ENCODE results near the gene UPF2.

UPF2 gene

DNA sequence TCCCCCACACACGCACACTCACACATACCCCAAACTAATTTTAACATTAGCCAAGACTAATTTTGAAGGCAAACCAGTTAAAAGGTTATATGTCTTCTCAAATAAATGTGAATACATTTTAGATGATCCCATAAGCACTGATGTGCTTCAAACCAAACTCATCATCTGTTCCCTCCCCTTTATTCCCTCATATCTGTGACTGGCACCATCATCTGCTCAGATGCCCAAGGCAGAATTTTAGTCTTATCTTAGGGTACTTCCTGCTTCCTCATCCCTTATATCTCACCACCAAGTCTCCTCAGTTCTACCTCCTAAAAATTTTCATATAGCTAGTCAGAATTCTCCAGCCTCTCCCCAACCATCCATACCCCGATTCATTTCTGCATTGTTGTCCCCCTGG is 80.4 kb downstream of the UPF2 start:
- Histone ChIP-seq H3K27ac (no peak overlapping the region), H3K36me3 (ENCODE audit: insufficient read depth, low read length) (peaks cover 12% of the 10 kb centered on the region; the same call in 1 of the 2 replicates), H3K4me3 (no peak overlapping the region), H3K9ac (ENCODE audit: insufficient read length) (no peak overlapping the region), H3K9me3 (ENCODE audit: low read depth, low read length) (no peaks in the 10 kb centered on the region)
- no peak for TF ChIP-seq POLR2AphosphoS5 (IDR thresholded peaks at IDR 0.05; ENCODE audit: borderline replicate concordance, low read depth, low read length)
- no peak for TF ChIP-seq FOXP2 (optimal IDR thresholded peaks at IDR 0.05; ENCODE audit: control extremely low read depth, extremely low read length, insufficient read depth)
- no peak for TF ChIP-seq EZH2 (IDR thresholded peaks at IDR 0.05)
- no peak for DNase-seq (ENCODE audit: low read depth, low spot score)

DNA sequence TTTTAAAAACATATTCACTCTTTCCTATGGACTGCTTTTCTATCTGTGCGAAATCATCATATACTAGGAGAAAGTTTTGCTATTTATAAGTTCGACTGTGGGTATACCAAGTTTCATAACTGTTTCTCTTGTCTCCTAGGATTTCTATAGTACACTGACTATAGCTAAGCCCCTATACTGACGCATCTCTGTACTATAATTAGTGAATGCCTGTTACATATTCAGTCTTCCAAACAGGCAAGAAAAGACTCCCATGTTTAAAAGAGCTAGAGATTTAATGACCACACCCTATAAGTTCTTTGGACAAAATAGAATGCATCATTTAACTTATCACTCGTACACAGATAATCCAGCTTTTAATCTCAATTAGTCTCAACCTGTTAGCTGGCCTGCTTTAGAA is 80.8 kb downstream of the UPF2 start:
- no peak for TF ChIP-seq EZH2 (IDR thresholded peaks at IDR 0.05)
- no peak for TF ChIP-seq FOXP2 (optimal IDR thresholded peaks at IDR 0.05; ENCODE audit: control extremely low read depth, extremely low read length, insufficient read depth)
- TF ChIP-seq POLR2AphosphoS5 (IDR thresholded peaks at IDR 0.05; ENCODE audit: borderline replicate concordance, low read depth, low read length) = no peak
- H3K9ac ChIP-seq (ENCODE audit: insufficient read length) = no peak overlapping the region
- DNase-seq (ENCODE audit: low read depth, low spot score) = no peak
- no peak overlapping the region for H3K27ac ChIP-seq
- H3K36me3 ChIP-seq (ENCODE audit: insufficient read depth, low read length) = peaks cover 8% of the 10 kb centered on the region; the same call in 1 of the 2 replicates
- no peak overlapping the region for H3K4me3 ChIP-seq
- H3K9me3 ChIP-seq (ENCODE audit: low read depth, low read length) = no peaks in the 10 kb centered on the region

DNA sequence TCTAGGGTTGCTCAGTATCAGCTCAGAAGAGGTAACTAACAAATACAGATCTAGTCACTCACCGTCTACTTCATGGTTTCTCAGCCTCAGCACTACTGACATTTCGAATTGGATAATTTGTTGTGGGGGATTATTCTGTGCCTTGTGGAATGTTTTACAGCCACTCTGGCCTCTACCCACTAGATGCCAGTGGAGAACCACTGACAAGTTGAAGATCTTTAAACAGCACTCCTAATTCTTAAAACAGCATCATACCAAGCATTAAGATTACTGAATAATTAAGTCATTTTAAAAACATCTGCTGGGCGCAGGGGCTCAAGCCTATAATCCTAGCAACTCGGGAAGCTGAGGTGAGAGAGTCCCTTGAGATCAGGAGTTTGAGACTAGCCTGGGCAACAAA is 82.6 kb downstream of the UPF2 start:
- no peaks in the 10 kb centered on the region; the same call in 1 of the 2 replicates for H3K36me3 ChIP-seq (ENCODE audit: insufficient read depth, low read length)
- H3K9ac ChIP-seq (ENCODE audit: insufficient read length) = no peak overlapping the region
- no peak overlapping the region for H3K4me3 ChIP-seq
- TF ChIP-seq POLR2AphosphoS5 (IDR thresholded peaks at IDR 0.05; ENCODE audit: borderline replicate concordance, low read depth, low read length) (no peak), EZH2 (IDR thresholded peaks at IDR 0.05) (no peak), FOXP2 (optimal IDR thresholded peaks at IDR 0.05; ENCODE audit: control extremely low read depth, extremely low read length, insufficient read depth) (no peak)
- no peaks in the 10 kb centered on the region for H3K9me3 ChIP-seq (ENCODE audit: low read depth, low read length)
- no peak for DNase-seq (ENCODE audit: low read depth, low spot score)
- H3K27ac ChIP-seq = no peak overlapping the region

DNA sequence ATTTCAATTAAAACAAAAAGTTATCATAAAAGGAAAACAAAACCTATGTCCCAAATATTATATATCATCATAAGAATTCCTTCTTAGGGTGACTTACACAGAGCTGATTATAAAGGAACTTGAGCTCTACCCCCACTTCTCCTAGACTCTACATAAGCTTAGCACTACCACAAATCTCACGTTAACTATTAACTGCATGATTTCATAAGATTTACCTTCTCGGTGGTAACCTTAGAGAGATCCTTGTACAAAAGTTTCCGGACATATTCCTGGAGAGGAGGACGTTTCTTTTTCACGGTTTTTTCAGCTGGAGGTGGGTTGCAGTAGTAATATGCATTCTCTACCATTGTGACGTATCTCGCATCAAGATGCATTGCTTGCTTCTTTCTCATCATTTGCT is 83.7 kb downstream of the UPF2 start:
- H3K9me3 ChIP-seq (ENCODE audit: low read depth, low read length) = no peaks in the 10 kb centered on the region
- no peaks in the 10 kb centered on the region; the same call in 1 of the 2 replicates for H3K36me3 ChIP-seq (ENCODE audit: insufficient read depth, low read length)
- TF ChIP-seq FOXP2 (optimal IDR thresholded peaks at IDR 0.05; ENCODE audit: control extremely low read depth, extremely low read length, insufficient read depth) (no peak), POLR2AphosphoS5 (IDR thresholded peaks at IDR 0.05; ENCODE audit: borderline replicate concordance, low read depth, low read length) (no peak), EZH2 (IDR thresholded peaks at IDR 0.05) (no peak)
- no peak overlapping the region for H3K9ac ChIP-seq (ENCODE audit: insufficient read length)
- no peak for DNase-seq (ENCODE audit: low read depth, low spot score)
- H3K27ac ChIP-seq = no peak overlapping the region
- H3K4me3 ChIP-seq = no peak overlapping the region

DNA sequence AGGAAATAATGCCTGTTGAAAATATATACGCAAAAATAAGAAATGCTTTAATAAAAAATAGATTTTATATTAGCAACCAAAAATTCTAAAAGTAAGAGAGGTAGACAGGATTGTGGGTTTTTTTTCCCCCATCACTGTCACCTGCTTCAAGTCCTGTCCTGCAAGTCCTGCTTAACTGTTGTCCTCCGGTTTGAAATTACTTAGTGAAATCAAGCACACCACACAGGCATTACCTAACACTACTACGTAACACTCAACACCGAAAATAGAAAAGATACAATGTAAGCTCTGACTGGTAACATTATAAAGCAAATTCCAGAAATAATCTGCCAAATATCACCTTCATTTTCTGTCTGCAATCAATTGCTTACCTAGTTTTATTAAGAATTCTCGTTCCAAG is 90.9 kb downstream of the UPF2 start:
- DNase-seq (ENCODE audit: low read depth, low spot score) = no peak
- TF ChIP-seq EZH2 (IDR thresholded peaks at IDR 0.05) (no peak), FOXP2 (optimal IDR thresholded peaks at IDR 0.05; ENCODE audit: control extremely low read depth, extremely low read length, insufficient read depth) (no peak), POLR2AphosphoS5 (IDR thresholded peaks at IDR 0.05; ENCODE audit: borderline replicate concordance, low read depth, low read length) (no peak)
- Histone ChIP-seq H3K36me3 (ENCODE audit: insufficient read depth, low read length) (no peaks in the 10 kb centered on the region; the same call in 1 of the 2 replicates), H3K4me3 (no peak overlapping the region), H3K9me3 (ENCODE audit: low read depth, low read length) (no peaks in the 10 kb centered on the region), H3K9ac (ENCODE audit: insufficient read length) (no peak overlapping the region), H3K27ac (no peak overlapping the region)

DNA sequence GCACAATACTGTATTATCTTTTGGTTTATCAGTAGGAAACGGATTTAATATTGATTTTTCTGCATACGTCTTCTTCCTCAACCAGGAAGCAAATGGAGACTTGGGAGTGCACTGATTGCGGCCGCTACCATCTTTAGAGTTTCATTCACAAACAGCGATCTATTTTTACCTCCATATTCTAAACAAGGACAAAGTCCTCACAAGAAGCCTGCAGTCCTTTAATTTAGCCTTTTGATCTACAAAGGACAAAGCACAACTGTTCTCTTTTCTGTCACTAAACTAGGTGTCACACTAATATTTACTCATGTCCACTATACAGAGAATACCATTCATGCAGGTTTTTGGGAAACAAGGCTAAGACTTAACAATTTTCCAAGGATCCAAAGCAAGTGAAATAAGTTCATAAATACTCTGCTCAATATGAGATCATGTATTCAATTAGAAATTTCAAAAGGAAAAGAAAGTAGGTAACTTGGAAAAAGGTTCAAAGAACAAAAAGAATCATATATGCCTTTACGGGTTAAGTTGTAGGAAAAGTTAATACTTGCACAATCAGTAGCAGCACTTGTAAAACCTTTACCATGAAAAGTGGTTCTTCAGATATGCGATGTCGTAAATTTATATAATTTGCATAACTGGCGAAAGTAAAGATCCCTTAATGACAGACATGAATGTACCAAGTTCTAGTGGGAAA is 92.1 kb downstream of the UPF2 start:
- DNase-seq (ENCODE audit: low read depth, low spot score) = no peak
- no peak overlapping the region for H3K9ac ChIP-seq (ENCODE audit: insufficient read length)
- H3K36me3 ChIP-seq (ENCODE audit: insufficient read depth, low read length) = no peaks in the 10 kb centered on the region
- TF ChIP-seq POLR2AphosphoS5 (IDR thresholded peaks at IDR 0.05; ENCODE audit: borderline replicate concordance, low read depth, low read length) = no peak
- TF ChIP-seq FOXP2 (optimal IDR thresholded peaks at IDR 0.05; ENCODE audit: control extremely low read depth, extremely low read length, insufficient read depth) = no peak
- no peak for TF ChIP-seq EZH2 (IDR thresholded peaks at IDR 0.05)
- no peak overlapping the region for H3K4me3 ChIP-seq
- no peak overlapping the region for H3K27ac ChIP-seq
- no peaks in the 10 kb centered on the region for H3K9me3 ChIP-seq (ENCODE audit: low read depth, low read length)

DNA sequence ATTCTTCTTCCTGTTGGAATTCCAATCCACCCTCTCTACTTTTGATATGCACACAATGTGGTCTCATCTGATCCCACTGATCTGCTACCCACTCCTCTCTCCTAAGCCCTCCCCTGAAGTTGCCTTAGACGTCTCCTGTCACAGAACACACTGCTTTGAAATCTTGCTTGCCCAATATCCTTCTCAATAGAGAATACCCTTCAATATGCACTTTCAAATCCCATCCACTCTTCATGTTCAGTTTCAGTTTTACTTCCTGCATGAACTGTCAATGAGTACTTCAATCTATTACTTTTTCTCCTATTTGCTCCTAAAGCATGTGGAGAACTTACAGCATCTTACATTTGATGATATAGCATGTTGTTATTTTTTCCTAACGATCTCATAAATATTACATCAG is 93.5 kb downstream of the UPF2 start:
- Histone ChIP-seq H3K4me3 (no peak overlapping the region), H3K9me3 (ENCODE audit: low read depth, low read length) (no peaks in the 10 kb centered on the region), H3K36me3 (ENCODE audit: insufficient read depth, low read length) (no peaks in the 10 kb centered on the region), H3K27ac (no peak overlapping the region), H3K9ac (ENCODE audit: insufficient read length) (no peak overlapping the region)
- TF ChIP-seq FOXP2 (optimal IDR thresholded peaks at IDR 0.05; ENCODE audit: control extremely low read depth, extremely low read length, insufficient read depth) (no peak), POLR2AphosphoS5 (IDR thresholded peaks at IDR 0.05; ENCODE audit: borderline replicate concordance, low read depth, low read length) (no peak), EZH2 (IDR thresholded peaks at IDR 0.05) (no peak)
- DNase-seq (ENCODE audit: low read depth, low spot score) = no peak

DNA sequence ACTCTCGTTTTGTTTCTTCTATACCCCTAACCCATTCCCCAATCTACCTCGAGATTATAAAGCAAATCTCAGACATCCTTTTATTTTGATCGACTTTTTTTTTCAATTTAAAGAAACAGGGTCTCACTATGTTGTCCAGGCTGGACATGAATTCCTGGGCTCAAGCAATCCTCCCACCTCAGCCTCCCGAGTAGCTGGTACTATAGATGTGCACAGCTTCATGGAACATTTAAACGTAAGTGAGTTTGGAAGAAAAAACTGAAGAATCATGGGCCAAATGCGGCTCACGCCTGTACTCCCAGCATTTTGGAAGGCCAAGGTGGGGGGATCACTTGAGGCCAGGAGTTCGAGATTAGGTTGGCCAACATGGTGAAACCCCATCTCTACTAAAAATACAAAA is 96.0 kb downstream of the UPF2 start:
- Histone ChIP-seq H3K9me3 (ENCODE audit: low read depth, low read length) (no peaks in the 10 kb centered on the region), H3K4me3 (no peak overlapping the region), H3K27ac (no peak overlapping the region), H3K36me3 (ENCODE audit: insufficient read depth, low read length) (peaks cover 4% of the 10 kb centered on the region; the same call in 1 of the 2 replicates), H3K9ac (ENCODE audit: insufficient read length) (no peak overlapping the region)
- no peak for DNase-seq (ENCODE audit: low read depth, low spot score)
- TF ChIP-seq FOXP2 (optimal IDR thresholded peaks at IDR 0.05; ENCODE audit: control extremely low read depth, extremely low read length, insufficient read depth) (no peak), EZH2 (IDR thresholded peaks at IDR 0.05) (no peak), POLR2AphosphoS5 (IDR thresholded peaks at IDR 0.05; ENCODE audit: borderline replicate concordance, low read depth, low read length) (no peak)

All from SK-N-MC (cell line).